HL-60/S4 (cell line): Measurements from ENCODE around the gene EXOC6B.

ENCODE experiments used
- in situ Hi-C: fragments of 300-500 bp; cut with MboI; formaldehyde crosslinking; loops from 2 replicates; pipeline ENCODE4 v1.14.3; 2022; ENCODE audit warnings: low sequenced_read_pairs

EXOC6B gene

DNA sequence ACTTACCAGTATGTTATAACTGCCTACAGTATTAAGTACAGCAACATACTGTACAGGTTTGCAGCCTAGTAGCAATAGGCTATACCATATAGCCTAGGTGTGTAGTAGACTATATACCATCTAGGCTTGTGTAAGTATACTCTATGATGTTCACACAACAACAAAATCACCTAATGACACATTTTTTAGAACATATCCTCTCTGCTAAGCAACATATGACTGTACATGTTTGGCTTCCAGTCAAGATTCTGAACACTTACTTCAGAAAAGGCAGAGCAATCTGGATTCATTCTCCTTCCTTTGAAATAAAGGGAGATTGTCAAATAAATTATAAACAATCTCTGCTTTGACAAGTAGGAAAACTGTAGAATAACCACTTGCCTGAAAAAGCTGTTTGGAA lies 81.8 kb downstream of the EXOC6B start:
- in situ Hi-C loops = loop anchor here (25.0 kb wide), 1 partner anchor 1207 kb away; no protein-coding TSS in a partner anchor

GRCh38 chr2:72743481-72743880 lies 82.4 kb downstream of the EXOC6B start:
- in situ Hi-C loops = loop anchor here (25.0 kb wide), 1 partner anchor 1206 kb away; no protein-coding TSS in a partner anchor

DNA sequence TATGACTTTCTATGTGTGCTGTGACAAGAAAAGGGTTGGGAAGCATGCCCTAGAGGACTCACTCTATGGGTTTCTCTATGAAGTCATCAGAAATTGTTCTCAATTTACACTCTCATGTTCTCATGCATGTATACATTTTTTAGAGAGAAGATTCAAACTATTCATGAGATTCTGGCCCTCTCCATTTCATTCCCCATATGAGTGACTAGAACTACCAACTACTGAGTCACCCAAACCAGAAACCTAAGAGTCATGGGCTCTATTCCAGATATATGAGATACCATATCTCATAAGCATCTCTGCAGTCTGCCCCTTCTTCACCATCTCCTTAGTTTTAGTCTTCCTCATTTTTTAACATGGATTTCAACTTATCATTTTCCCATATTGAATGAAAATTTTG lies 87.7 kb downstream of the EXOC6B start:
- in situ Hi-C loops = loop anchor here (25.0 kb wide), 1 partner anchor 1201 kb away; no protein-coding TSS in a partner anchor

DNA sequence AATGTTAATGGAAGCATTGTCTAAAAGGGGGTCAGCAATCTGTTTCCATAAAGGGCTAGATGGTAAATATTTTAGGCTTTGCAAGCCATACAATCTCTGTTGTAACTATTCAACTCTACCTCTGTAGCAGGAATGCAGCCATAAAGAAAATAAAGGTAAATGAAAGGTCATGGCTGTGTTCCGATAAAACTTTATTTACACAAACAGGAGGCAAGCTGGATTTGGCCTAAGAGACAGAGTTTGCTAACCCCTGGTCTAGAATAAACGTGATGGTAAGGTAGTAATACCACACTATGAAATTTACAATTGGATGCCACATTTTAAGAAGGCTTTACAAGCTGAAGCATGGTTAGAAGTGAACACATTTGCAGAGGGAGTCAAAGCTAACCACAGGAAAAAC lies 91.4 kb downstream of the EXOC6B start:
- in situ Hi-C loops = loop anchor here (25.0 kb wide), 1 partner anchor 1197 kb away; no protein-coding TSS in a partner anchor

GRCh38 chr2:72731116-72731515 lies 94.7 kb downstream of the EXOC6B start:
- in situ Hi-C loops = loop anchor here (25.0 kb wide), 1 partner anchor 1194 kb away; no protein-coding TSS in a partner anchor

- in situ Hi-C loops = loop anchor here (25.0 kb wide), 1 partner anchor 1190 kb away; no protein-coding TSS in a partner anchor
Measured at GRCh38 chr2:72727356-72727755, 98.5 kb downstream of the EXOC6B start.

- in situ Hi-C loops = no loop called here
Measured at GRCh38 chr2:72723769-72724370, 102.0 kb downstream of the EXOC6B start.

- in situ Hi-C loops = no loop called here
Measured at GRCh38 chr2:72722492-72723070, 103.3 kb downstream of the EXOC6B start.

GRCh38 chr2:72719416-72719815 lies 106.4 kb downstream of the EXOC6B start:
- in situ Hi-C loops = no loop called here

- in situ Hi-C loops = no loop called here
Measured at GRCh38 chr2:72718876-72719275, 107.0 kb downstream of the EXOC6B start.

GRCh38 chr2:72716601-72717000 lies 109.2 kb downstream of the EXOC6B start:
- in situ Hi-C loops = no loop called here

GRCh38 chr2:72713857-72714256 lies 112.0 kb downstream of the EXOC6B start:
- in situ Hi-C loops = no loop called here

GRCh38 chr2:72712977-72713376 lies 112.9 kb downstream of the EXOC6B start:
- in situ Hi-C loops = no loop called here

DNA sequence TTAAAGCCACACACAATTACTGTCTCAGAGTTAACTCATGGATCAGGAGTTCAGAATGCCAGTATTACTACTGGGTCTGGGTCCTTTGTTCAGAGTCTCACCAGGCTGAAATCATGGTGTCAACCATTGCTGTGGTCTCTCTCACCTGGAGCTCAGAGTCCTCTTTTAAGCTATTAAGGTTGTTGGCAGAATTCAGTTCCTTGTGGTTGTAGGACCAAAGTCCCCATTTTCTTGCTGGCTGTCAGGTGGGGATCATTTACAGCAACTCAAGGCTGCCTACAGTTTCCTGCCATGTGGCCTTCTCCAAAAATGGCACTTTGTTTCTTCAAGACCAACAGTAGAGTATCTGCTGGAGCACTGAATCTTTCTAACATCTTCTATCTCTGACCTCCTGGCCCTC lies 113.5 kb downstream of the EXOC6B start:
- in situ Hi-C loops = no loop called here

- in situ Hi-C loops = no loop called here
Measured at GRCh38 chr2:72710418-72711152, 115.2 kb downstream of the EXOC6B start.

- in situ Hi-C loops = no loop called here
Measured at GRCh38 chr2:72708236-72708635, 117.6 kb downstream of the EXOC6B start.

DNA sequence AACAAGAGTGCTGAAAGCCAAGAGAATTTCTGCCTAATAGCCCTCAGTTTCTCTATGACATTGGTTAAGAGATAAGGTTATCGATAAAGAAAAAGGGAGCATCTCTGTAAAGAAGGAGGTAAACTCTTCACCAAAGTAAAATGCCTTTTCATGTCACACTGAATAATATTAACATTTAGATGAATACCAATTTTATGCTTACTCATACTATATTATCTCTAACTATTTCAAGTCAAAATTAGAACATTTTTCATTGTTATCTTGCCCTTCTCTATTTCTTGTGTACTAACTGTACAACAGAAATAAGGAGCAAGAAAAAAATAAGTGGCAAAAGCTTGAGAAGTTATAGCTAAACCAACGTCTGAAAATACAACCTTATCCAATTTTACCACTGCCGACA lies 127.5 kb downstream of the EXOC6B start:
- in situ Hi-C loops = no loop called here

- in situ Hi-C loops = no loop called here
Measured at GRCh38 chr2:72696559-72696958, 129.3 kb downstream of the EXOC6B start.

- in situ Hi-C loops = no loop called here
Measured at GRCh38 chr2:72695676-72696075, 130.2 kb downstream of the EXOC6B start.

DNA sequence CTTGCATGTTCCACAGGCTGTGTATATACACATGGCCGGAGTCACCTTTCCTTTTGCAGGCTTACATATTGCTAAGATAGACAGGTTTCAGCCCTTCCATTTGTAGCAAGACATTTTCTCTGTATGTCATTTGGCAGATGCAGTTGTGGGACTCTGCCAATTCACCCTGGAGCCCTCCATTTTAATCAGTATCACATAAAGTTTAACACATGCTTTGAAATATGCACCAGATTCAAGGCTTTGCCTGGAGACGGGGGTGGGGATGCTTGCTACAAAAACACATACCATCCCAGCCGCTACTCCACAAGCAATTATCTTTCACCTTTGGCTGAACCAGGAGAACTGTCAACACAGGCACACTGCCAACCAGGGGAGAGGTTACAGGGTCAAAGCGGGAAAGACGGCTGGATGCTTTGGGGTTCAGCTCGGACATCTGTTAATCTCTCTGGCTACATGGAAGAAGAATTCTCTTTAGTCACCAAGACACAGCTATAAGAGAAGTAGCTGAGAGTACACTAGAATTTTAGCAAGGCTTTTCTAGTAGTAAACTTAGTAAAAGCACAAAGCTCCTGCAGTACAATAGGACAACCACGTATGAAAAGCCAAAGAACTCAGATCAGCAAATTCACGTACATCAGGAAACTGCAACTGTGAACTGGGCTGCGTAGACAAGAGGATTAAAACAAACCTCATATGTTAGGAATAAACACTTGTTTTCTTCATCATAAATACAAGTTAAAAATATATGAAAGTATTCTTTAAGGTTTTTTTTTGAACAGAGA lies 130.9 kb downstream of the EXOC6B start:
- in situ Hi-C loops = no loop called here

GRCh38 chr2:72689579-72690195 lies 136.1 kb downstream of the EXOC6B start:
- in situ Hi-C loops = no loop called here
